Upper lobe of left lung (tissue), 4 donors: ENCODE results near the gene GALNT18.

Experiments used
- EP300 ChIP-seq, 4 donors: sonication (generic); formaldehyde crosslinking; IDR thresholded peaks; one replicate each; pipeline ENCODE4 v1.5.1; 2017; ENCODE audit warnings: antibody characterized with exemption in 4 of 4, control low read depth in 2 of 4
- POLR2A ChIP-seq, 4 donors: fragments of 450-650 bp; IDR thresholded peaks; one replicate each; pipeline ENCODE4 v1.5.1; 2016 to 2017; ENCODE audit warnings: antibody characterized with exemption in 4 of 4, mild to moderate bottlenecking in 2 of 4

- TF ChIP-seq POLR2A (IDR thresholded peaks at IDR 0.05) (no peak), EP300 (IDR thresholded peaks at IDR 0.05) (no peak)
Observed at GRCh38 chr11:11313902-11314692, 307.7 kb downstream of the GALNT18 start.
